ENCODE results near the gene EFCAB7. TPM values are rescaled to one million over a fixed set of nuclear protein-coding genes. Genes with fewer than 3 reads are reported as not detected.

EFCAB7 gene
- total and polyA plus RNA-seq, 2 of the 13 experiments (the other 11 are each of a cell fraction or from before 2014, with no cell fraction given), result 1.7 to 5.4 TPM

GRCh38 chr1:63601061-63601460 is 77.7 kb downstream of the EFCAB7 start:
- H3K27me3 ChIP-seq (ENCODE audit: control insufficient read depth in 1 of 2, insufficient read depth in 2 of 2, low read length in 2 of 2), result no peaks in the 10 kb centered on the region
- H2AFZ ChIP-seq (ENCODE audit: low read length), result no peak overlapping the region
- no peaks in the 10 kb centered on the region for H3K9me3 ChIP-seq (ENCODE audit: low read length)
- FAIRE-seq (no peak), ATAC-seq (no peak), DNase-seq (ENCODE audit: low spot score) (no peak)
- ChIA-PET CTCF (ENCODE audit: low intra/inter-chr PET ratio, low total read pairs) (no interaction called here), POLR2A (no interaction called here)
- in situ Hi-C loops (cut with HindIII; ENCODE audit: extremely low pct_ligation_motif_present, low pct_unique_long_range_greater_than_20kb), result loop anchor here (25.0 kb wide), 1 partner anchor 311 kb away; no protein-coding TSS in a partner anchor
- no peaks in the 10 kb centered on the region for H4K20me1 ChIP-seq (ENCODE audit: insufficient read depth, low read length)
- peaks cover 78% of the 10 kb centered on the region for H3K79me2 ChIP-seq (ENCODE audit: insufficient read depth, low read length)
- no peak overlapping the region for H3K4me3 ChIP-seq (replicated peaks in 1 of 3; ENCODE audit: insufficient read depth in 1 of 3, low read depth in 2 of 3, low read length in 3 of 3)
- H3K36me3 ChIP-seq (replicated peaks in 1 of 2; ENCODE audit: control insufficient read depth in 1 of 2, insufficient read depth in 2 of 2, low read length in 2 of 2), result peaks cover 2 to 30% of the 10 kb centered on the region in 2 experiments; a peak in 3 of 5 replicates
- no TSS peak for BruUV-seq (replicated peaks)
- WGBS (ENCODE audit: low lambda C conversion rate), result 98% methylated on average over 3 of the region's 3 CpGs
- H3K4me2 ChIP-seq (ENCODE audit: low read depth, low read length), result no peak overlapping the region
- no peak overlapping the region for H3K9ac ChIP-seq (ENCODE audit: insufficient read depth, low read depth, low read length)
- intact Hi-C loops (cut with micrococcal nuclease; ENCODE audit: unreplicated experiment), result no loop called here
- peaks cover 75% of the 10 kb centered on the region for H3K4me1 ChIP-seq (ENCODE audit: insufficient read depth, low read length)
- no peak overlapping the region for H3K27ac ChIP-seq (ENCODE audit: extremely low read length, insufficient read depth, low read length)
- TF ChIP-seq ZSCAN21 (CRISPR knock-in tag; IDR thresholded peaks at IDR 0.05; ENCODE audit: borderline replicate concordance), result no peak
- TF ChIP-seq ZNF878 (CRISPR knock-in tag; IDR thresholded peaks at IDR 0.05), result no peak
- no peak for TF ChIP-seq GLI4 (CRISPR knock-in tag; IDR thresholded peaks at IDR 0.05; ENCODE audit: borderline replicate concordance)
- no peak for TF ChIP-seq ZNF816 (CRISPR knock-in tag; IDR thresholded peaks at IDR 0.05; ENCODE audit: borderline replicate concordance)
- TF ChIP-seq GMEB1 (CRISPR knock-in tag; IDR thresholded peaks at IDR 0.05; ENCODE audit: borderline replicate concordance), result no peak
- TF ChIP-seq ELF3 (CRISPR knock-in tag; IDR thresholded peaks at IDR 0.05), result no peak
- no peak for TF ChIP-seq ZSCAN25 (CRISPR knock-in tag; IDR thresholded peaks at IDR 0.05)
- TF ChIP-seq SETDB1 (CRISPR knock-in tag; IDR thresholded peaks at IDR 0.05; ENCODE audit: borderline replicate concordance), result no peak
- no peak for TF ChIP-seq GTF2F1 (IDR thresholded peaks at IDR 0.05; ENCODE audit: low read length)
- no peak for TF ChIP-seq PAXIP1 (CRISPR knock-in tag; conservative IDR thresholded peaks at IDR 0.05)
- no peak for TF ChIP-seq ZNF678 (CRISPR knock-in tag; IDR thresholded peaks at IDR 0.05)
- TF ChIP-seq ZNF512 (CRISPR knock-in tag; IDR thresholded peaks at IDR 0.05), result no peak
- TF ChIP-seq MAFK (conservative IDR thresholded peaks at IDR 0.05 in 1 of 2, IDR thresholded peaks at IDR 0.05 in 1 of 2; ENCODE audit: low read length in 2 of 2), result no peak
- TF ChIP-seq, protein P1, sequence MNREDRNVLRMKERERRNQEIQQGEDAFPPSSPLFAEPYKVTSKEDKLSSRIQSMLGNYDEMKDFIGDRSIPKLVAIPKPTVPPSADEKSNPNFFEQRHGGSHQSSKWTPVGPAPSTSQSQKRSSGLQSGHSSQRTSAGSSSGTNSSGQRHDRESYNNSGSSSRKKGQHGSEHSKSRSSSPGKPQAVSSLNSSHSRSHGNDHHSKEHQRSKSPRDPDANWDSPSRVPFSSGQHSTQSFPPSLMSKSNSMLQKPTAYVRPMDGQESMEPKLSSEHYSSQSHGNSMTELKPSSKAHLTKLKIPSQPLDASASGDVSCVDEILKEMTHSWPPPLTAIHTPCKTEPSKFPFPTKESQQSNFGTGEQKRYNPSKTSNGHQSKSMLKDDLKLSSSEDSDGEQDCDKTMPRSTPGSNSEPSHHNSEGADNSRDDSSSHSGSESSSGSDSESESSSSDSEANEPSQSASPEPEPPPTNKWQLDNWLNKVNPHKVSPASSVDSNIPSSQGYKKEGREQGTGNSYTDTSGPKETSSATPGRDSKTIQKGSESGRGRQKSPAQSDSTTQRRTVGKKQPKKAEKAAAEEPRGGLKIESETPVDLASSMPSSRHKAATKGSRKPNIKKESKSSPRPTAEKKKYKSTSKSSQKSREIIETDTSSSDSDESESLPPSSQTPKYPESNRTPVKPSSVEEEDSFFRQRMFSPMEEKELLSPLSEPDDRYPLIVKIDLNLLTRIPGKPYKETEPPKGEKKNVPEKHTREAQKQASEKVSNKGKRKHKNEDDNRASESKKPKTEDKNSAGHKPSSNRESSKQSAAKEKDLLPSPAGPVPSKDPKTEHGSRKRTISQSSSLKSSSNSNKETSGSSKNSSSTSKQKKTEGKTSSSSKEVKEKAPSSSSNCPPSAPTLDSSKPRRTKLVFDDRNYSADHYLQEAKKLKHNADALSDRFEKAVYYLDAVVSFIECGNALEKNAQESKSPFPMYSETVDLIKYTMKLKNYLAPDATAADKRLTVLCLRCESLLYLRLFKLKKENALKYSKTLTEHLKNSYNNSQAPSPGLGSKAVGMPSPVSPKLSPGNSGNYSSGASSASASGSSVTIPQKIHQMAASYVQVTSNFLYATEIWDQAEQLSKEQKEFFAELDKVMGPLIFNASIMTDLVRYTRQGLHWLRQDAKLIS (CRISPR knock-in tag; IDR thresholded peaks at IDR 0.05), result no peak
